GM12874 (cell line): ENCODE data around the gene DVL1.

ENCODE experiments used
- TF ChIP-seq, protein P1 (sequence below): IDR thresholded peaks from 2 replicates; pipeline ENCODE4 v1.5.1; 2011; ENCODE audit warnings: low read depth, mild to moderate bottlenecking, control low read depth, low read length, moderate library complexity; ENCODE audit not compliant: insufficient read depth

The DVL1 gene

GRCh38 chr1:1371746-1372711 lies 22.8 kb upstream of the DVL1 start:
- TF ChIP-seq, protein P1, sequence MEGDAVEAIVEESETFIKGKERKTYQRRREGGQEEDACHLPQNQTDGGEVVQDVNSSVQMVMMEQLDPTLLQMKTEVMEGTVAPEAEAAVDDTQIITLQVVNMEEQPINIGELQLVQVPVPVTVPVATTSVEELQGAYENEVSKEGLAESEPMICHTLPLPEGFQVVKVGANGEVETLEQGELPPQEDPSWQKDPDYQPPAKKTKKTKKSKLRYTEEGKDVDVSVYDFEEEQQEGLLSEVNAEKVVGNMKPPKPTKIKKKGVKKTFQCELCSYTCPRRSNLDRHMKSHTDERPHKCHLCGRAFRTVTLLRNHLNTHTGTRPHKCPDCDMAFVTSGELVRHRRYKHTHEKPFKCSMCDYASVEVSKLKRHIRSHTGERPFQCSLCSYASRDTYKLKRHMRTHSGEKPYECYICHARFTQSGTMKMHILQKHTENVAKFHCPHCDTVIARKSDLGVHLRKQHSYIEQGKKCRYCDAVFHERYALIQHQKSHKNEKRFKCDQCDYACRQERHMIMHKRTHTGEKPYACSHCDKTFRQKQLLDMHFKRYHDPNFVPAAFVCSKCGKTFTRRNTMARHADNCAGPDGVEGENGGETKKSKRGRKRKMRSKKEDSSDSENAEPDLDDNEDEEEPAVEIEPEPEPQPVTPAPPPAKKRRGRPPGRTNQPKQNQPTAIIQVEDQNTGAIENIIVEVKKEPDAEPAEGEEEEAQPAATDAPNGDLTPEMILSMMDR, result peak; percentile 97

DNA sequence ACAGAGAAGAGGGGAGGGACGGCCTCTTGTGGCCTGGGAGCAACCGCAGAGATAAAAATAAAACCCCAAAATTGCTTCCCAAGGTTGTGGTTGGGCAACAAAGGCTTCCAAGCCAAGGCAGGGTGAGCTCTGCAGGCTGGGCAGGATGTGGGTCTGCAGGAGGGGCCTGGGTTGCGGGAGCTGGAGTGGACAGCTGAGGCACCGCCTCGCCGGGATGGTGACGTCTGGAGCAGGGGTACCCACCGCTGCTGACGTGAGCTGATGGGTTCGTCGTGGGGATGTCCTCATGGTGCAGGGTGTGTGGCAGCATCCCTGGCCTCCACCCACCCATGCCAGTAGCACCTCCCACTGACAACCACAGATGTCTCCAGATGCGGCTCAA lies 22.1 kb upstream of the DVL1 start:
- TF ChIP-seq, protein P1, result no peak

GRCh38 chr1:1370771-1371300 lies 21.6 kb upstream of the DVL1 start:
- TF ChIP-seq, protein P1, result no peak

- TF ChIP-seq, protein P1, result no peak
Measured at GRCh38 chr1:1367315-1367714, 18.1 kb upstream of the DVL1 start.

DNA sequence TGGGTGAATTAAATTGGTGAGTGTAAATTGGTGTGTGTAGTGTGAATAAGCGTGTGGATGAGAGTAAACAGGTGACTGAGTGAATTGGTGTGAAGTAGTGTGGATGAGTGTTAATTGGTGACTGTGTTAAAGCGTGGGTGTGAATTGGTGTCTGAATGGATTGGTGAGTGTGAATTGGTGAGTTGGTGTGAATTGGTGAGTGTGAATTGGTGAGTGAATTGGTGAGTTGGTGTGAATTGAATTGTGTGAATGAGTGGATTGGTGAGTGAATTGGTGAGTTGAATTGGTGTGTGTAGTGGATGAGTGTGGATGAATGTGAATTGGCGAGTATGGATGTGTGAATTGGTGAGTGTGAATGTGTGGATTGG lies 17.5 kb upstream of the DVL1 start:
- TF ChIP-seq, protein P1, result no peak

DNA sequence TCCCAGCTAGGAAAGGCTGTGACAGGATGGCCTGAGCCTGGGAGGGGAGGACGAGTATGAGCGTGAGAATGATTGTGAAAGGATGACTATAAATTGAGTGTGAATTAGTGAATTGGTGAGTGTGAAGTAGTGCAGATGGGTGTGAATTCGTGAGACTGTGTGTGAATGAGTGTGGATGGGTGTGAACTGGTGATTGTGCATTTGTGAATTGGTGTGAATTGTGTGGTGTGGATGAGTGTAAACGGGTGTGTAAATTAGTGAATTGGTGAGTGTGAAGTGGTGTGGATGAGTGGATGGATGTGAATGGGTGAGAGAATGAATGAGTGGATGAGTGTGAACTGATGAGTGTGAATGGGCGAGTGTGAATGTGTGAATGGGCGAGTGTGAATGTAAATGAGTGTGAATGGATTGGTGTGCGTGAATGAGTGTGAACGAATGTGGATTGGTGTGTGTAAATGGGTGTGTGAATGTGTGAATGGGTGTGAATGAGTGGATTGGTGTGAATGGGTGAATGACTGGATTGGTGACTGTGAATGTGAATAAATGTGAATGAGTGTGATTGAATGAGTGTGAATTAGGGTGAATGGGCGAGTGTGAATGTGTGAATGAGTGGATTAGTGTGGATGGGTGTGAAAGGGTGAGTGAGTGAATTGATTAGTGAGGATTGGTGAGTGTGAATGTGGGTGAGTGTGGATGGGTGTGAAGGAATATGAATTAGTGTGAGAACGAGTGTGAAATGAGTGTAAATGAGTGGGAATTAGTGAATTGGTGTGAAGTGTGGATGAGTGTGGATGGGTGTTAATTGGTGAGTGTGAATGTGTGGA lies 16.9 kb upstream of the DVL1 start:
- TF ChIP-seq, protein P1, result no peak

- TF ChIP-seq, protein P1, result no peak
Measured at GRCh38 chr1:1364266-1364665, 15.0 kb upstream of the DVL1 start.
